HG03342 (cell line): Measurements from ENCODE around the gene PRRX1.

Source experiments
- ATAC-seq: cut with Tn5 transposase; IDR thresholded peaks from one replicate; pipeline ENCODE4 v1.9.1; 2021; ENCODE audit warnings: mild to moderate bottlenecking, moderate library complexity; ENCODE audit not compliant: unreplicated experiment

Gene PRRX1

DNA sequence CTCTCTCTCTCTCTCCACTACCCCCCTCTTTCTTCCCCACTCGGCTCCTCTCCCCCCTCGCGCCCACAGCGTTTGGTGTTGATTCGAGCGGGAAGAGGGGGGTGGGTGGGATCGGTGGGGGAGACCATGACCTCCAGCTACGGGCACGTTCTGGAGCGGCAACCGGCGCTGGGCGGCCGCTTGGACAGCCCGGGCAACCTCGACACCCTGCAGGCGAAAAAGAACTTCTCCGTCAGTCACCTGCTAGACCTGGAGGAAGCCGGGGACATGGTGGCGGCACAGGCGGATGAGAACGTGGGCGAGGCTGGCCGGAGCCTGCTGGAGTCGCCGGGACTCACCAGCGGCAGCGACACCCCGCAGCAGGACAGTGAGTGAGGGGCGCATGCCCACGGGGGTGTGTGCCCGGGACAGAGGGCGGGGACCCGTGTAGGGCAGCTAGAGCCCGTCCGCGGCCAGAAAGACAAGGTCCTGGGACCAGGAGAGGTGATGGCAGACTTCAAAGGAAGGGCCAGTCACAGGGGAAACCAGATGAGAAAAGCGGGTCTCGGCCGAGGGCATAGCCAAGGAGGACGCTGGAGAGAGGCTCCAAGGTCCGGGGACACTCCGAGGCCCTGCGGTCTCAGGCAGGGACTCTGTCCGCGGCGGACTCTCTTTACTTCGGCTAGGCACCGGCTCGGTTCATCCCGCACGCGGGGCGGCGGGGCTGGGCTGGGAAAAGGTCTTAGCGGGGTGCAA lies at the start of gene PRRX1:
Gene PRRX1, plus strand, starts transcription at position 39 of the 735 bp plus-strand sequence. Its CDS starts 88 bp downstream, at position 127.
- ATAC-seq, result no peak

DNA sequence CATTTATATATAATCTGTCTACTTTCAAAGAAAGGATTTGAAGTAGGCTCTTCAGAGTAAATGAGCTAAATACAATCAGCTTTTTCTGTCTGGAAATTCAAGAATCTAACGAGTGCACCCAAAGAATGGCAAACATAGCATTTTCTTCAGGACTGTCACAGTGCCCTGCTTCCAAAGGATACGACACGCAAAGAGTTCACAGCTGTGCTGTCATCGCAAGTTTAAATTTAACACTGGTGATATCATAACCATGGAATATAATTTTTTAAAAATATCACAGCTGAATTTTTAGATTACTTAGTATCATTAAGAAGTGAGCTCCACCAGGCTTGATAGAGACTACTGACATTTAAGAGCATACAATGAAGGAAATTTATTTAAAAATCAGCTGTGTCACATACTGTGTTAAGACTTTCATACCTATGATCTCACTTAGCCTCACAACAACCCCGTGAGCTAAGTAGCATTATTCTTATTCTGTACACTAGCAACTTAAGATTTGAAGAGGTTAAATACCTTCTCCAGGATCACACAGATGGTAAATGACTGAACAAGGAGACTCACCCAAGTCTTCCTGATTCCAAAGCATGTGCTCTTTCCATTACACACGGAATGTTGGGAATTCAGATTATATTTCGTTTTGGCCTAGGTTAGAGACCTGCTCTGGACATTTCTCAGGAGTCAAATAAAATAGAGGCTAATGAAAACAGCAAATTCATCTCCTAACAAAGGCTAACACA lies 46.2 kb upstream of the PRRX1 start:
- ATAC-seq, result no peak

DNA sequence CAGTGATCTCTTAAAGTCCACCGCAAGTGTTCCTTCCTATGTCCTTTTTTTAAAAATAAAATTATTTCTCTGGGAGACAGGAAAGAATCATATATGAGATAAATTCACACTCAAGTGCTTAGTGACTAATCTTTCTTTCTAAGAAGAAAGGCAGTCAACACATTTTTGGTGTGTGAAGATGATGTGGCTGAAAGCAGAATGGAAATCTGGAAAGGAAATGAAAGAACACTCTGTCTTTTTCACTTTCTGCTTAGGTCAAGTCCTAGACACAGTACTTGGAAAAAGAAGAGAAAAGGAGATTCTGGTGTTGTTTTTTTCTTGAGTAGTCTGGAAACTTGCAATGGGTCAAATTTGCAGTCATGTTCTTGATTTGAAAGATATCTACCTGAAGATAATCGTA lies 45.5 kb upstream of the PRRX1 start:
- no peak for ATAC-seq

DNA sequence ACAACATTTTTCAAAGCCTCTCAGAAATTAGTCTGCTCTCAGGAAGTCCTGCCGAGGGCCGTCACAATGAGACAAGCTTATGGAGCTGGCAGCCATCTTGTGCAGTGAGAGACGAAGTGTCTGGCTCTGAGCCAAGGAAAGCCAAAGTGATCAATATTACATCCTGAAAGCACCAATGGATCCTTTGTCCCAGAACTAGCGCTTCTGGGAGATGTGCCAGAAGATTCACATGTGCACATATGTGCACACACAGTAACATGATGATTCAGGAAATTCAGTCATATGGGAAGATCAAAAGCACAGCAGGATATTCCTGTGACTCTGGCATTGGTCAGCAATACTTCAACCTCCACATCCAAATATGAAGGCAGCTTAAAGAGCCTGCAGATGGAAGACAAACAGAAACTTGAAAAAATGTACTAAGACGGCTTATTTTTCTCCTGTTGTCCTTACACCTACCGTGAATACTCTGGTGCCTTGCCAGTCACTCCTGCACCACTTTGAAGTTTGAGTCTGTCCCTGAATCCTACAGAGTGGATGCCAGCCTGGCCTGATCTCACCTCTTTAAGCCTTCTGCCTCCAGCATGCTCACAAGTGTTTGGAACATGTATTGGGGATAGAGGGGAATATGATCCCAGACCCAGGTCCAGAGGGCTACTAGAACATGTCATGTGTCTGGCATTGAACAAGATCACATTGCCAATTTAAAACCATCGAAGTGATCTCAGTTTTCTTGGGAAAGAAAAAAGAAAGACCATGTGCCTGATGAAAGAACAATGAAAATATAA lies 44.5 kb upstream of the PRRX1 start:
- no peak for ATAC-seq

DNA sequence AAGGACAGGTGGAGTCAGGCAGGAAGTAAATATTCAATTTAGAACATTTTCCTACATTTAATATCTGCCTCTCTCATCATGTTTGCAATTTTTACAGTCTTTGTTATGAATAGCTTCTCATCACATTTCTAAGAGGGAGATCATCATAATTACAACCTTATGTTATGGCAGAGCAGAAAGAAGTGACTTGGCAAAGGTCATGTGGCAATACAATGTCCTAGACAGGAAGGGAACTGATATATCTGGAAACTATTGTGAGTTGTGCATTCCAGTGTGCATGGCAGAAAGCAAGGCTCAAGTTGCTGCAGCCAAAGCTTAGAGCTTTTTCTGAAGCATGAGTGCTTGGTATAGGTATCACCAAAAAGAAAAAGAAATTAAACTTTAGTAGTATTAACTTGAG lies 43.8 kb upstream of the PRRX1 start:
- ATAC-seq, result no peak

DNA sequence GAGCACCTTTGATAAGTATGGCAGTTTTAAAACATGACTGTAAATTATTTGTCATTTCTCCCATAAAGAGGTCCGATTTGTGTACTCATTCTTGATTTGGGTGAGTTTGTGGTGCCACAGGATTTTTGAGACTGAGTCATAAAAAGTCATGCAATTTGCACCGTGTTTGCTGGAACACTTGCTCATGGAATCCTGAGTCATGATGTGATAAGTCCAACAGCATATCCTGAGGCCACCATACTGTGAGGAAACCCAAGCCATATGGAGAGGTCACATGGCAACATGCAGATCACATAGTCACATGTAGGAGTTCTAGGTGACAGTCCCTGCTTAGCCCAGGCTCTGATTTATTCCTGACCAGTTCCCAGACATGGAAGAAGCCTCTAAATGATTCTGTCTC lies 40.8 kb upstream of the PRRX1 start:
- ATAC-seq, result no peak

DNA sequence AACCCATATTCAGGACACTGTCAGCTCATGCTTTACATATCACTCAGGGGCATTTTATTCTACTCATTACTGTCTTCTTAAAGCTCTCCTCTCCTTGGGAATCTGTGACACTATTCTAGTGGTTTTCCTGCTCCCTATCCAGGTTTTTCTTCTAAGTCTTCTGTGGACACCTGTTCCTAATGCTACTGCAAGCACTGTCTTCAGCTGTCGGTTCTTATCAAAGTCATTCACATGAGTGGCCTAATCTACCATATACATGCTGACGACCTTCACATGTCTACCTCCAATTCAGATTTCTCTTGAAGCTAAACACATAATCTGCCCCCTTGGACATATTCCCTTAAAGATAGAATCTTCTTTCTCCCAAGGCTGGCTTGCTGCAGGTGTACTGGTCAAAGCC lies 39.8 kb upstream of the PRRX1 start:
- no peak for ATAC-seq

DNA sequence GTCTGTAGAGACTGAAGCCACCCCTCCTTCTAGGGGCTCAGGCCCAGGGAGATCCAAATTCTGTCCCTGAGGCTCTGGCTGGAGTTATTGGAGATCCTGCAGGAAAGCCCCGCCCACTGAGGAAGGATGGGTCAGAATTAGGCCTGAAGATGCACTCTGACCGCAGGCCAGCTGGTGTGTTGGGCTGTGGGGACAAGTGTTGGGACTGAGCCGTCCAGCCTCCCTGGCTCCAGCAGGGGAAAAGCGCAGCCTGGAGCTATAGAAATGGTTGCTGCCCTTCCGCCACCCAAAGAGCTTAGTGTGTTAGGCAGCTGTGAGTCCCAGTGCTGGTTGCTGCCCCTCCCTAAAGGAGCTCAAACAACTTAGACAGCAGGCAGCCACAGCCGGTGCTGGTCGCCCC lies 33.0 kb upstream of the PRRX1 start:
- no peak for ATAC-seq

DNA sequence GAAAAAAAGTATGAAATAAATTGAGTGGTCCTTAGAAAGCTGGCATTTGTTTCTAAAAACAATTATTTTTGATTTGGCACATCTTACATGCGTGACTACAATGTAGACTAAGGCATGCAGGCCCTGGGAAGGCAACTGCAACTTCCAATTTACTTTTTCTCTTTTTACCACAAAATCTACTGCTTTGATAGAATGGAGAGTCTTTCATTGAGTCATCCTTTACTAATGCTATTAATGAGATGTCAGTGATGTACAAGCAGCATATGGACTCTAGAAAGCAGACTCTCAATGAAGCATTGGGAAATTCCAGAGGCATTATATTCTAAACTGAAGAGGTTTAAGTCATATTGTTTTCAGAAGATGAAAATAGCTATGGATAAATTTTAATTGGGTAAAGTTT lies 29.6 kb upstream of the PRRX1 start:
- ATAC-seq, result no peak

DNA sequence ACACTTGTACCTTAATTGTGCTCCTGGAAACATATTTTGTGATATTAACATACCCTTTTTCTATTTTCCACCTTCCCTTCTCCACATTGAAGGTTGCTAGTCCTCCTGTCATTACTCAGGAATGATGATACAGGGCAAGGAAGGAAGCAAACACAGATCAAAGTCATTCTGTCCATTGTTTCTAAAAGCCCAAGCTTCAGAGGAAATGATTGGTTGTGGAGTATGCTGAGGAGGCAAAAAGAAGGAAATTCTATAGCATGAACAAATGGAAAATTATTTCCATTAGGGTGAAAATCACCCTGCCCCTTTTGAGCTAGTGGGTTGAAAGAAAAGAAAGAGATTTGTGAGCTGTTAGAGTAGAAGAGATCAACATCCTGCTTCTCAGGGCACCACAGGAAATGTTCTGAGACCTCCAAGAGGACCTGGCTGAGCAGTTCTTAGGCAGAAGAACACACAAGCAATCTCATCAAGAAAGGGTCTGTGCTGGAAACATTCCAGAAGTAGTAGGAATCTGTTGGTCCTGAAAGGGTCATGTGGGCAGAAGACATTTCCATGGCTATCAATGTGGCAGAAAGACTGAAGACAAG lies 29.0 kb upstream of the PRRX1 start:
- ATAC-seq, result no peak

DNA sequence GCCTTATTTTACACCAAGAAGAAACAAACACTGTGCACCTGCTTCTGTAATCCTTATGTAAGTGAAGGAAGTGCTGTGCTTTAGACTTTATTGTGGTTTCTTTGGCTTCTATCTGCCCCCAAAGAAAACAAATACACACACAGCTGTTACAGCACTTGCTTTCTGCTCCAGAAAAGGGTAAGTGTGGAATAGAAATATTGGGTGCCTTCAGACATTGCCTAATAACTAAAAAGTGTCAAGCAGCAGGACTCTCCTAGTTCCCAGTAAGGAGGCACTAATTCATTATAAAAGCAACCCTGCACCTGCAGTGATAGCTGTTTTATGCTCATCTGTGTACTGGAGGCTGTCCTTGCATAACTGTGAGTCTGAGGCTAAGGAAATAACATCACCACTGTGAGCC lies 23.4 kb upstream of the PRRX1 start:
- ATAC-seq, result no peak

DNA sequence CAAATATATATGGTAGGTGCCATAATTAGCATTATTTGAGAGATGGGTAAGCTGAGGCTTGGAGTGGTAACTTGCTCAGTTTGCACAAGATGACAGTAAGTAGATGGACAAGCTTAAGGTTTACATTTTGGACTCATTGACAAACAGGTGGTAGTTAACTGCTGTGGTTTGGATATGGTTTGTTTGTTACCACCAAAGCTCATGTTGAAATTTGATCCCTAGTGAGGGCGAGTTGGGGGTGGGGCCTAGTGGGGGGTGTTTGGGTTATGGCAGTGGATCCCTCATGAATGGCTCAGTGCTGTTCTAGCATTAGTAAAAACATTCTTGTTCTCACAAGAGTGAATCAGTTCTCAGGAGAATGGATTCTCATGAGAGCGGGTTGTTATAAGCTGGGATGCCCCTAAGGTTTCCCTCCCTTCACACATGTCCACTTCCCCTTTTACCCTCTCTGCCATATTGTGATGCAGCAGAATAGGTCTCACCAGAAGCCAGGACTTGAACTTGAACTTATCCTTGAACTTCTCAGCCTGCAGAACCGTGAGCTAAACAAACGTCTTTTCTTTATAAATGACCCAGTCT lies 6.6 kb upstream of the PRRX1 start:
- no peak for ATAC-seq

DNA sequence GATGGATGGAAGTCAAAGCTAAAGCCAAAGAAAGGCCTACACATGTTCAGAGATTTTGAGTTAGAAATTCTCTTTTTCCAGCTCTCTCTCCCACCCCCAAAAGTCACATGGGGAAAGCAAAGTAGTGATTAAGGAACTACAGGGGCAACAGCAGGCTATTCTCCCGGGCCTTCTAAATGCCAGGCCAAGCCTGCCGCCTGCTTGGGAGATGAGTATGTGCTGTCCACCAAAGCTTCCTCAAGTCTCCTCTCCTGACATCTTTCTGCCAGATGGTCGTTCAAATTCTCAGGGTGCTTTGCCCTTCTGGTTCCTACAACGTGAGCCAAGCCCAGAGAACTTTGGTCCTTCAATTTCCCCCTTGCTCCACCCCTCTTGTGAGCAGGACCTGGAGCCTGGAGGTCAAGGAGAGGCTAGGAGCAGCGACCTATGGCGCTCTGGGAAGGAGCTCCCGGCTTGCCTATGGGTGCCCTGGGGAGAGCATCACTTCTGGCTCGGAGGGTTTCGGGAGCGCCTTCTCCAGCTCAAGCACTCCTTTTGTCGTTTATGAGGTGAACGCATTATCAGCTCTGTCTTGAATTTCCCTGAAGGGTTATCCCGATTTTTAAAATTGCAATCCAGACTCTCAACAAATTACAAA lies 4.4 kb upstream of the PRRX1 start:
- ATAC-seq, result no peak

DNA sequence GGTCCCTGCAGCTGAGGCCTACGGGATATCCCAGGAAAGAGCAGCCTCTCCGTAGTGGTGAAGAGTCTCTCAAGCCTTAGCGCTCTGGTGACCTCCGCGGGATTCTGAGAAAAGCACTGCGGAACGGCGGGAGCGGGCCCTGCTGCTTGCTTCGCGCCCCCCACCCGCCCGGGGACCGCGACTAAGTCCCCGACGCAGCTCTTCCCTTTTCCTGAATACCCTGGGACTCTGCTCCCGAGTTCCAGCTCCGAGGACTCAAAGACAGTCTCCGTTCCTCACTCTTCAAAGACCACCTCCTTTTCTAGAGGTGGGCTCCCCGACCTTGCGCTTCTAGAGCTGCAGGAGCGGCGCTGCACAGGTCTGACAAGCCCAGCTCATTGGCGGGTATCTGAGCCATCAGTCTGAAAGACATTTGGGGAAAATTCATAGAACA lies 3.6 kb upstream of the PRRX1 start:
- no peak for ATAC-seq

DNA sequence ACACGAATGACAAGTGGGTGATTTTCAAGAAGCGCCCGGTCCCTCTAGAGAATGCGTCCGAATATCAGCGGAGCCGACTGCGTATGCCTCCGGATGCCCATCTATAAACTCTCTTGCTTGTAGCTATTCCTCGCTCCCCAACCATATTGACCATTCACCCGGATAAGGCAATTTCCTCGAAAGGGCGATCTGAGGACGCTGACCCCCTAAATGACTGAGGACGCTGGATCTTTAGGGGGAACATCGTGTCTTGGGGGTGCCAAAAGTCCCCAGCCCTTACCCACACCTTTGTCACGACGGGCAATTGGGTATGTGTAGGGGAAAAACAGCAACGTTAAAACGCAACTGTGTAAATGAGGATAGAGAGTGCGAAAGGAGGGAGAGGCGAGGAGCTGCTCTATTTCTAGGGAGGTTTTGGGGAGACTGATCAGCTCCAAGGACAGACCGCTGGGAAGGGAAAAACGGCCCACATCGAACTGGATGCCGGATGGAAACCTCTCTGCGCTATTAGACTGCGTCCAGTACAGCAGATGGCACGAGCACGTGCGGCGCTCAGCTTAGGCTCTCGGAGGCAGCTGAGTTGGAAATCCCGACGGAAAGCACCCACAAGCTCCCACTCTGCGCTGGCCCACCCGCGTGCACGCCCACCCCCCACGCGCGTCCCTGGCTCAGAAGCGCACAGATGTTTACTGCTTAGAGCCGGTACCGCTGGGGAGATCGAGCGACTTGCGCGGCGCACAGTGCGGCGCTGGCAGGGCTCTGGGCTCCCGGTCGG lies 2.9 kb upstream of the PRRX1 start:
- no peak for ATAC-seq

DNA sequence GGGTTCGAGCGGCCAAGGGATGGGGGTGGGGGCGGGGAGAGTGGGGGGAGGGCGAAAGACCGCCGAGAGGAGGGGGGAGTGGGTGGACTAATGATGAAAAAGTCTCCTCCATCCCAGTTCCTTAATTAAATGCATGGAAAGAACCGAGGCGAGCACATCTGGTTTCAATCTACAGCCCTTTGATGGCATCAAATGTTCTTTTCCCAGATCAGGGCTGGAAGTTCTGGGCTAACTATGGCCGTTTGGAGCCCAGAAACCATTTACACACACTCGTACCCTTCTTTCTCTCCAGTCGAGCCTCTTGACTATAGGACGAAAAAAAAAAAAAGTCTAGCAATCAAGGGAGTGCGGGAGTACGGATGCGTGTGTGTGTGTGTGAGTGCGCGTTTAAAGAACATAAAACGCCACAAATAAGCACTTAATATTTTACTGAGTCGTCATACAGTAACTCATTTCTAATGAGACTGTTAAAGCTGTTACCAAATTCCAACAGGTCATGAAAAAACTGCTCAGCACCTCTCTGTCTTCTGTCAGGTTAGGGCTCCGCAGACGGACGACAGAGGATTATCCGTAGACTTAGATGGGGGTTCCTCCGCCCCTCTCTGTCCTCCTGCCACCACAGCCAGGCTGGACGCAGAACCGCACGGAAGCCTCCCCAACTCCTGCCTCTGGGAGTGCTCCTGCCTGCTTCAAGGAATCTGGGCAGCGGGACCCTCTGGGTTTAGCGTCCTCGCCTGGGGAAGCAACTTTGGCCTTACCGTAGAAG lies 2.1 kb upstream of the PRRX1 start:
- no peak for ATAC-seq

DNA sequence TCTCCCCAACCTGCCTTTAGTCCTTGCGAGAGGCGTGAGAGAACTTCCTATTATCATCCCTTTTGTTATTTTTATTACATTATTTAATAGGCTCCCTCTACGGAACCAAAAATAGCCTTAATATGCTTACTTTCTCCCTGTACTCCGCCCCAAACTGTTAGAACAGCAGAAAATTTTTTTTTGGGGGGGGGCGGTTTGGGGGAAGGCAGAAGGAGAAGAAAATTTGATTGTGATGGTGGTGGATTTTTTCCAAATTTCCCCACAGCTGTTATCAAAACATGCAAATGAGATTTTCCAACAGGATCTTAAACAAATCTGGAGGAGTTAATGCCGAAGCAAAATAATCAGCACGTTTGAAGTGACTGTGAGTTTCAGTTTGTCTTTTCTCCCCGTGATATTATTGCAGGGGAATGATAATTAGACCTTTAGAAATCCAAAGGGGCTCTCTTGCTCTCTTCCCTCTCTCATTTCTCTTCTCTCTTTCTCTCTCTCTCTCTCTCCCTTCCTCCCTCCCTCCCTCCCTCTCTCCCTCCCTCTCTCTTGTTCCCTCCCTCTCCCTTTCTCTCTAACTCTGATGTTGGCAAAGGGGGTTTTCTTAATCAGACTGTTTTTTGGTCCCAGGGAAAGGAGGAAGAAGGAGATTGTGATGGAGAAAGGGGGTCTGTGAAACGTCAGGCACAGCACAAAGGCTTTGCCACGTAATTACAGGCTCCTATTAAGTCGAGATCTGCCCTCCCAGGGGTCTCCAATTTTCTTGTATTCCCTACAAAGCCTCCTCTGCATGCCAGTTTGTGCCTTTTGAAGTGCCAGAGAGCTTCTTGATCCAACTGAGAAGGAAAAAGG lies 1.1 kb upstream of the PRRX1 start:
- ATAC-seq, result no peak
